GM12891 (cell line): Measurements from ENCODE around the gene AP2A2.

Source experiments
- PAX5 ChIP-seq: IDR thresholded peaks from 2 replicates; pipeline ENCODE4 v1.6.1; 2011; ENCODE audit warnings: low read length, moderate library complexity, mild to moderate bottlenecking; ENCODE audit not compliant: insufficient read depth, severe bottlenecking
- POLR2A ChIP-seq: IDR thresholded peaks from 2 replicates; pipeline ENCODE4 v1.6.1; 2011; ENCODE audit warnings: low read depth, low read length, control low read depth
- POLR2AphosphoS5 ChIP-seq: IDR thresholded peaks from 2 replicates; pipeline ENCODE4 v1.6.1; 2011; ENCODE audit warnings: low read depth, low read length, control low read depth
- TAF1 ChIP-seq: IDR thresholded peaks from 2 replicates; pipeline ENCODE4 v1.6.1; 2011; ENCODE audit warnings: low read depth, low read length, control low read depth

- TF ChIP-seq POLR2A (no peak), PAX5 (no peak), TAF1 (no peak), POLR2AphosphoS5 (no peak)
These were observed 123.4 kb downstream of the AP2A2 start for GRCh38 chr11:1049071-1049405.
